Activated T-cell treated with anti-CD3 and anti-CD28 coated beads, Interleukin-2, amount 50 U/mL, for 24 hours (primary cell): ENCODE data around the gene NUP210.
"Not testable (repeated sequence)": the region's sequence is repeated elsewhere in the genome, so short reads cannot be mapped to it uniquely, and the experiment has no call there.

Experiments
- DNase-seq: peaks from one replicate; pipeline ENCODE4 v3.0.0-alpha.2; 2020
- H3K27ac Mint-ChIP-seq: 2 replicates; pipeline ENCODE4 v1.8.0; 2020; ENCODE audit warnings: mild to moderate bottlenecking, mixed read lengths
- H3K27me3 Mint-ChIP-seq: 2 replicates; pipeline ENCODE4 v1.8.0; 2020; ENCODE audit warnings: mixed read lengths
- H3K36me3 Mint-ChIP-seq: 2 replicates; pipeline ENCODE4 v1.8.0; 2020; ENCODE audit warnings: low read depth, mixed read lengths
- H3K4me1 Mint-ChIP-seq: 2 replicates; pipeline ENCODE4 v1.8.0; 2020; ENCODE audit warnings: low read depth, mixed read lengths
- H3K4me3 Mint-ChIP-seq: 2 replicates; pipeline ENCODE4 v1.8.0; 2020; ENCODE audit warnings: mild to moderate bottlenecking, moderate library complexity, mixed read lengths
- H3K9me3 Mint-ChIP-seq: 2 replicates; pipeline ENCODE4 v1.8.0; 2020; ENCODE audit warnings: mixed read lengths

Gene NUP210

DNA sequence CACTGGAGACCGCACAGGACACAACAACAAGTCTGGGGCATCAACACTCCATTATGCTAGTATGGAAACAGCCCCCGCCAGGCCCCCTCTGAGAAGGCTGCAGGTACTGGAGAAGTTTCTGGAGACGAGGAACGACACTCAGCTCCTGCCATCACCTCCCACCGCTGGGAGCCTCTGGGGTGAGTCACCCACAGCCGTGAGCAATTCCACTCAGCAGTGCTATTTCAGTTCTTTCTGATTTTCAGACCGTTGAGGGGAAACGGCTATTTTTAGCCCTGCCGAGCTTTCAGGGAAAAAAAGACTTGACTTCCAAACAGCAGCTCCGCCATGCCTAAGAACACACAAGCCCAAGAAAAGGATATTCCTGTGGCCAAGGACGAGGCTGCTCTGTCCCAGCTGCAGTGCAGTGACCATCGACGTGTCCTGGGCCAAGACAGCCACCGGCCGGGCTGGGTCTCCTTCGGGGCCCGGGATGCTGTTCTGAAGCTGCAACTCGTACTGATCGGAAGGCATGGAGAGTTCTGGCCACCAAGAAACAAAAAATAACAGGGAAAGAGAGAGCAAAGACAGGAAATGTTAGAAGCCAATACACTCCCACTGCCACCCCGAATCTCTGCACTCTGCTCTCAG, 40.8 kb downstream of the NUP210 start:
- peaks cover 2% of the 10 kb centered on the region for H3K4me1 Mint-ChIP-seq
- peaks cover 90% of the 10 kb centered on the region for H3K36me3 Mint-ChIP-seq
- no peak for DNase-seq
- peak overlapping the region; percentile 52 for H3K27ac Mint-ChIP-seq
- H3K27me3 Mint-ChIP-seq: no peaks in the 10 kb centered on the region
- no peak overlapping the region for H3K4me3 Mint-ChIP-seq
- no peaks in the 10 kb centered on the region for H3K9me3 Mint-ChIP-seq

DNA sequence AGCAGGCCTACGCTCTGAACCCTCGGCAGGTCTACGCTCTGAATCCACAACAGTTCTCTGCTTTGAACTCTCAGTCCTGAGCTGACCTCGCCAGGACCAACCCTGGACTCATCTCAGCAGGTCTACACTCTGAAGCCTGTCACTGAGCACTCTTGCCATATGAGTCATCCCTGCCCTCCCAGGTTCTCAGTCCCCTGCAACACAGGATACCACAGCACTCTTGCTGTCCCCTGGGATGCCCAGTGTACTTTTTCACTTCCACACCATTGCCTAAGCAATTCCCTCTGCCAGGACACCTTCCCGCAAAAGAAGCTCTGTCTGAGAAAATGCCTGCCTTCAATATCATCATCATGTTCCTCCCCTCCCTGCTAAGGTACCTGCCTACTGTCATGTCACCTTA, 42.0 kb downstream of the NUP210 start:
- Mint-ChIP-seq H3K4me3 (no peak overlapping the region), H3K9me3 (no peaks in the 10 kb centered on the region), H3K36me3 (peaks cover 79% of the 10 kb centered on the region), H3K27ac (peak overlapping the region; percentile 79), H3K4me1 (peaks cover 2% of the 10 kb centered on the region), H3K27me3 (no peaks in the 10 kb centered on the region)
- DNase-seq: no peak

DNA sequence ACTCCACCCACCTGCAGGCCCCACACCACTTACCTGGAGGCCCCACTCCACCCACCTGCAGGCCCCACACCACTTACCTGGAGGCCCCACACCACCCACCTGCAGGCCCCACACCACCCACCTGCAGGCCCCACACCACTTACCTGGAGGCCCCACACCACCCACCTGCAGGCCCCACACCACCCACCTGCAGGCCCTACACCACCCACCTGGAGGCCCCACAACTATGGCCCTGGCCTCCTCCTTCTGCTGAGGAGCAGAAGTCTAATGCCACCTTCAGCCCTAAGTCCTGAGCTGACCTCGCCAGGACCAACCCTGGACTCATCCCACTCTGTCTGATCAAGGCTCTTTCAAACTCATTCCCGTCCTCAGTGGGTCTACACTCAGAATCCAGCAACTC, 42.4 kb downstream of the NUP210 start:
- H3K27ac Mint-ChIP-seq: peak overlapping the region; percentile 79
- H3K4me3 Mint-ChIP-seq: not testable (repeated sequence)

DNA sequence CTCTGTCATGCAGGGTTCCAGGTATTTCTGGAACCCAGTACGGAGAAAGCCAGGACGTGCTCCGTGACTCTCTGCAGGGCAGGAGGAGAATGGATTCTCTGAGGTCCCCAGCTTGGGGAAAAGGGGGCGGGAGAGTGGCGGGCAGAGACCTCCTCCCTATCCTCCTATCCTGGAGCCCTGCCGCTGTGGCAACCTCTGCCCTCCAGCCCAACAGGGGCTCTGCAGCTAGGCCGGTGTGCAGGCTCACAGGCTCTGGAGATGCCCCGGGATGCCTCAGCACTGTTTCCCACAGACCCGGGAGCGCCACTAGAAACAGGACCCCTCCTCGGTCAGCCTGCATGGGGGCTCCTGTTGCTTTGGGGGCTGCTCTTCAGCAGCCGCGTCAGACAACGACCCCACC, 43.1 kb downstream of the NUP210 start:
- H3K27me3 Mint-ChIP-seq: no peaks in the 10 kb centered on the region
- H3K36me3 Mint-ChIP-seq: peaks cover 67% of the 10 kb centered on the region
- DNase-seq: no peak
- no peak overlapping the region for H3K27ac Mint-ChIP-seq
- H3K4me1 Mint-ChIP-seq: peaks cover 2% of the 10 kb centered on the region
- no peaks in the 10 kb centered on the region for H3K9me3 Mint-ChIP-seq
- no peak overlapping the region for H3K4me3 Mint-ChIP-seq

More for the DNA sequence above, 42.4 kb downstream of the NUP210 start:
- not testable (repeated sequence) for DNase-seq, H3K27me3 Mint-ChIP-seq, H3K9me3 Mint-ChIP-seq, H3K4me1 Mint-ChIP-seq
- H3K36me3 Mint-ChIP-seq: peaks cover 74% of the 10 kb centered on the region

DNA sequence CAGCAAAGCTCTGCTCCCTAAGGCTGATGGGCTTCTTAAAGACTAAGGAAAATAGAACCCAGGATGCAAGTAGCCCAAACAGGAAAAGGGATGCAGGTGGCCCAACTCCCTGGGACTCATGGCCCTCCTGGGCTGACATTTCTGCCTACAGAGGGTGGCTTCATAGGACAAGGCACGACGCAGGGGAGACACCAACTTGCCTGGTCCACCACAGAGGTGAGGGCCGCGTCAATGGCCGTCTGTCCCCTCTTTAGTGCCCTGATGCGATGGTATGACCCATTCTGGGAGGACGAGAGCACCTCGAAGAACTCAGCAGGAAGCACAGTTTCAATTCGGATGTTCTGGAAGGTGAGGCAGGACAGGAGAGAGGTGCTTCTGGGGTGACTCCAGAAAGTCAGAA, 44.0 kb downstream of the NUP210 start:
- Mint-ChIP-seq H3K27me3 (no peaks in the 10 kb centered on the region), H3K4me1 (no peaks in the 10 kb centered on the region), H3K9me3 (no peaks in the 10 kb centered on the region), H3K4me3 (no peak overlapping the region), H3K36me3 (peaks cover 59% of the 10 kb centered on the region), H3K27ac (no peak overlapping the region)
- no peak for DNase-seq

DNA sequence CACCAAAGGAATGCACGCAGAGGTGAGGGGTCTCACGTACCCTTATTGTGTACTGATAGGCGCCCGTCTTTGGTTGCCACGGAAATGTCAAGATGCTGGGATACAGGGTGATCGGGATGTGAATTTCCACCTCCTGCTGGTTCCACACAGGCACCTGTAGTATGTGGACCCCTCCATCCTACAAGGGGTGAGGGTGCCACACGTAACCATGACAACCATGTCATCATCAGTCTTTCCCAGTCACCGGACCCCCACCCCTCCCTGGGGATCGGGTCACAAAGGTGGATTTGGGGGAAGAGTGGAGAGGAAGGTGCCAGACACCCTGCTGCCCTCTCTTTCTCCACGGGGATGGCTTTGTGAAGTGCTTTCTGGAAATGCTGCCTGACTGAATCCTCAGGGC, 44.7 kb downstream of the NUP210 start:
- Mint-ChIP-seq H3K27ac (no peak overlapping the region), H3K4me1 (no peaks in the 10 kb centered on the region), H3K4me3 (no peak overlapping the region), H3K36me3 (peaks cover 53% of the 10 kb centered on the region), H3K9me3 (no peaks in the 10 kb centered on the region), H3K27me3 (no peaks in the 10 kb centered on the region)
- no peak for DNase-seq

DNA sequence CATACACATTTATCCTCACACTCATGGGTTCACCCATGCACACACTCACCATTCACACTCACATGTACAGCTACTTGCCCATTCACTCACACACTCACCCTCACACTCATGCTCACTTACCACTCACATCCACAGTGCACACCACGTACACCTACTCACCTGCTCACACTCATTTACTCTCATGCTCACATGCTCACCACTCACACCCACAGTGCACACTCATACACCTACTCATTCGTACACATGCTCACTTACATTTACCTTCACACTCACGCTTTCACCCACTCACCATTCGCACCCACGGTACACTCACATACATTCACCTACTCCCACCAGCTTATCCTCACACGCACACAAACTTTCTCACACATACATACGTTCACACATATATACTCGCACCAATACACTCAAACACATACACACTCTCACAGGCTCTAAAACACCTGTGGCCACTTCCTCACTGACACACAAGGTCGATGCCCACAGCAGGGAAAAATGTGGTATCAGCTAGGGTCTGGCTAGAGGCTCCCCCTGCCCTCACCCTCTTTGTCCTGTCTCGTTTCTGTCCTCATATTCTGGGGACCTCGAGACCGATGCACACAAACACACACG, 46.0 kb downstream of the NUP210 start:
- Mint-ChIP-seq H3K4me1 (no peaks in the 10 kb centered on the region), H3K4me3 (no peak overlapping the region), H3K9me3 (no peaks in the 10 kb centered on the region), H3K27ac (no peak overlapping the region), H3K27me3 (no peaks in the 10 kb centered on the region), H3K36me3 (peaks cover 39% of the 10 kb centered on the region)
- DNase-seq: no peak

DNA sequence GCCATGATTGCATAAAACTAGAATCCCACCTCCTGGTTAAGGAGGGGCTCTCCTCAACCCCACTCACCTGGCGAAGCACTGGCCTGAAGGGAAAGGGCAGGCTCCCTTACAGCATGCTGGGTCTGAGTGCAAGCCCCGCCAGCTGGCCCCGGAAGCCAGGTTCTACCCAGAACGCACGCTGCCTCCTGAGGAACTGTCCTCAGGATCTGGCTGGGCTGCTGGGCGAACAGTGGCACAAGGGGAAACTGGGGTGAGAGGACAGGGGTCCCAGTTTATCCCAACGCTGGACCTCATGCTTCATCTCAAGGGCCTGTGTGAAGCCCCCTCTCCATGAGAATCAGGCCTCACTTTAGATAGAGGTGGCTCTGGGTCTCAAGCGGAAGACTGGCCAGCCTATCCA, 47.5 kb downstream of the NUP210 start:
- Mint-ChIP-seq H3K27me3 (no peaks in the 10 kb centered on the region), H3K4me3 (no peak overlapping the region), H3K27ac (peak overlapping the region; percentile 41), H3K4me1 (no peaks in the 10 kb centered on the region), H3K36me3 (peaks cover 29% of the 10 kb centered on the region), H3K9me3 (no peaks in the 10 kb centered on the region)
- no peak for DNase-seq

DNA sequence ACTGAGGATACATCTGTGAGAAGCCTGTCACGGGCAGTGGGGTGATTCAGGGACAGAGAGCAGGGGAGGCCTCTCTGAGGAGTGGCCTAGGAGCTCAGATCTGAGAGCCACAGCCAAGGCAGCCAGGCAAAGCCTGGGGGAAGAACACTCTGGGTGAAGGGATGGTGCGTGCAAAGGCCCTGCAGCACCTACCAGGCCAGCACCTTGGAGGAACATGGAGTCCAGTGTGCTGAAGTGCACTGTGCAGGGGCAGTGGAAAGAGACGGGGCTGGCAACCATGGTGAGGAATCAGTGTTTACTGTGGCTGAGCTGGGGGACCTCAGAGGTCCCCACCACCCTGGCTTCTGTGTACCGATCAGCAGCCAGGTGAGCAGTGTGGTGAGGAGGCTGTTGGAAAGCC, 48.0 kb downstream of the NUP210 start:
- no peak for DNase-seq
- Mint-ChIP-seq H3K4me3 (no peak overlapping the region), H3K27me3 (no peaks in the 10 kb centered on the region), H3K9me3 (no peaks in the 10 kb centered on the region), H3K4me1 (no peaks in the 10 kb centered on the region), H3K27ac (peak overlapping the region; percentile 41), H3K36me3 (peaks cover 29% of the 10 kb centered on the region)

DNA sequence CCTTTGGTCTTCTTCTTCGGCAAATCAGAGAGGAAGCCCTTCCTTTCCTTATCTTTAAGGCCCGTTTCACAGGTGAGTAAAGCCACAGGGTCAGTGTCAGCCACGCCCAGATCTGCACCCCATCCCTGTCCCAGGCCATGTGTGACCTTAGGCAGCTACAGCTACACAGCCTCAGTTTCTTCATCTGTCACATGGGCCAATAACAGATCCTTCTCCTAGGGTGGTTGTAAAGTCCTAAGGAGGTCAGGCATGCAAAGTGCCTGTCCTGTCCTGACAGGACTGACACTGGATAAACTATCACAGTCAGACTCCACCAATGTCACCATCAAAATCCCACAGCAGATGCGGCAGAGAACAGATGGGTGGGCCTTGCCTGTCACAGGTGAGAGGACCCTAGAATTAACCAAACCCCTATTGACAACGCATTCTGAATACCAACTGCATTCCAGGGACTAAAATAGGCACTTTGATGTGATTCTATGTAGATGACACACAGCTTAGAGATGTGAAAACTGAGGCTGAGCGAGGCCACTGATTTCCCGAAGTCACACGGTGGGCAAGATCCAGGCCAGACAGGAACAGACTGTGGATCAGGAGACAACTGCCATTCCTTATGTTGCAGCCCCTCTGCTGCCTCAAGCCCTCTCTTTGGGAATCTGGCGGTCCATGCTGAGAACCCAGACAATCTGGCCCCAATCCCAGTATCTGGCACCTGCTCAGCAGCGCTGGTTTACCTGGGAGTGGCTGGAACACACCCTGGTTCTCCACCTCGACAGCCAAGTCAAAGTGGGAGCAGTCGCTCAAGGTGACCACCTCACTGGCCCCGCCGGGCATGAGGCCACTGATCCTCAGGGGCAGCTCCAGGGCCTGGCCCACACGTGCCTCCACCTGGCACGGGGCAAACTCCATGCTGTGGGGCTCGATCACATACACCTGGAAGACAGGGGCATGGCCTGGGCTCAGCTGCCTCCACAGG, 48.7 kb downstream of the NUP210 start:
- no peaks in the 10 kb centered on the region for H3K4me1 Mint-ChIP-seq
- no peak overlapping the region for H3K27ac Mint-ChIP-seq
- H3K27me3 Mint-ChIP-seq: no peaks in the 10 kb centered on the region
- H3K4me3 Mint-ChIP-seq: no peak overlapping the region
- H3K36me3 Mint-ChIP-seq: peaks cover 27% of the 10 kb centered on the region
- DNase-seq: no peak
- no peaks in the 10 kb centered on the region for H3K9me3 Mint-ChIP-seq

DNA sequence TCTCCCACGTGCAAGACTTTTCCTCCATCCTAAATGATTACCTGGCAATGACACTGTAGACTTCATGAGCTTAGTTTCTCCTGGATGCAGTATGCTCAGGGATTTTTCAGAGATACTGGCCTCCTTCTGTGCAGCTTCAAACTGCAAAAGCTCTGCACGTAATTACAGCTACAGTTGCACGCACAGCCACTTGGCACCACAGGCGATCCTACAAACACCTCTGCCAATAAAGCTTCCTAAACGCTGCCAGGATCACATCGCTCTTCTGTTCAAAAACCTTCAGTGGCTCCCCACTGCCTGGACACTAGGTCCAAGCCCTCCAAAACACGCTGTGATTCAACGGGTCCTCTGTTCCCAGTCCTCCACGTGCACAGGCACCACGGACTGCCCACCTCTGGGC, 49.5 kb downstream of the NUP210 start:
- H3K9me3 Mint-ChIP-seq: no peaks in the 10 kb centered on the region
- no peaks in the 10 kb centered on the region for H3K4me1 Mint-ChIP-seq
- peaks cover 27% of the 10 kb centered on the region for H3K36me3 Mint-ChIP-seq
- no peaks in the 10 kb centered on the region for H3K27me3 Mint-ChIP-seq
- no peak for DNase-seq
- peak overlapping the region; percentile 53 for H3K27ac Mint-ChIP-seq
- H3K4me3 Mint-ChIP-seq: no peak overlapping the region

DNA sequence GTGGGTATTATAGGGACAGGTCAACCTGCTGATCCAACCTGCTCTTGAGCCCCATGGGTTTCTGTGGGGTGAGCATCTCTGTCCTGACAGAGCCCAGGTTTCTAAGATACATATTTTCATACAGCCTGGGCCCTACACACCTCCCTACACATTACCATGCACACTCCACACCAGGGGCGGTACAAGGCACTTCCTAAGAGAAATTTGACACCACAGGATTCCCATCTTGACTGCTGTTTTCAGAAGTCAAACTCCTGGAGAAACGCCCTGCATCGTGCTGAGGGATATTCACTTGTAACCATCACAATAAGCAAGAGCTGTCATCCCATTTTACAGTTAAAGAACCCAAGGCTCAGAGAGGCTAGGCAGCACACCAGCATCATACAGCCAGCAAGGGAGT, 50.1 kb downstream of the NUP210 start:
- H3K36me3 Mint-ChIP-seq: peaks cover 27% of the 10 kb centered on the region
- H3K27me3 Mint-ChIP-seq: no peaks in the 10 kb centered on the region
- no peaks in the 10 kb centered on the region for H3K9me3 Mint-ChIP-seq
- no peaks in the 10 kb centered on the region for H3K4me1 Mint-ChIP-seq
- no peak overlapping the region for H3K27ac Mint-ChIP-seq
- H3K4me3 Mint-ChIP-seq: no peak overlapping the region
- DNase-seq: no peak

DNA sequence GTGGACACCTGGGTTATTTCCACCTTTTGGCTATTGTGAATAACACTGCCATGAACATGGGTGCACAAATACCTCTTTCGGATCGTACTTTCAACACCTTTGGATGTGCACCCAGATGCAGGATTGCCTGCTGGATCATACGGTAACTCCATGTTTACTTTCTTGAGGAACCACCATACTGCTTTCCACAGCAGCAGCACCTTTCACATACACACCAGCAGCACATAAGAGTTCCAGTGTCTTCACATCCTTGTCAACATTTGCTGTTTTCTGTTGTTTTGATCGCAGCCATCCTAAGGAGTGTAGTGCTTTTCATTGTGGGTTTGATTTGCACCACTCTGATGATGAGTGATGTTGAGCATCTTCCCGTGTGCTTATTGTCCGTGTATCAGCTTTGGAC, 51.3 kb downstream of the NUP210 start:
- no peaks in the 10 kb centered on the region for H3K27me3 Mint-ChIP-seq
- H3K4me1 Mint-ChIP-seq: no peaks in the 10 kb centered on the region
- H3K9me3 Mint-ChIP-seq: no peaks in the 10 kb centered on the region
- peaks cover 38% of the 10 kb centered on the region for H3K36me3 Mint-ChIP-seq
- no peak overlapping the region for H3K27ac Mint-ChIP-seq
- H3K4me3 Mint-ChIP-seq: no peak overlapping the region
- no peak for DNase-seq

DNA sequence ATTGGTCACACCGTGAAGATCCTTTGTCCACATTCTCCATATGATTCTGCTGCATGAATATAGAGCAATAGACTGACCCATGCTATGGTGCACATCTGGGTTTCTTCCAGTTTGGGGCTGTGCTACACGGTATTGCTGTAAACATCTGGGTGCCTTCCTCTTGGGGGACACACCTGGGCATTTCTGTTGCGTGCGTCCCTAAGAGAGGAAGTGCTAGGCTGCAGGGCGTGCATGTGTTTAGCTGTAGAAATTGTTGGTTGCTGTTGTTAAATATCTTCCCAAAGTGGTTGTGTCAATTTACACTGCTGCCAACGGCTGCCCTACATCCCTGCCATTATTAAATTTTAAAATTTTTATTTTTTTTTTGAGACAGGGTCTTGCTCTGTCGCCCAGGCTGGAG, 52.4 kb downstream of the NUP210 start:
- Mint-ChIP-seq H3K4me1 (peaks cover under 1% of the 10 kb centered on the region), H3K27ac (no peak overlapping the region), H3K4me3 (no peak overlapping the region), H3K9me3 (no peaks in the 10 kb centered on the region), H3K36me3 (peaks cover 50% of the 10 kb centered on the region), H3K27me3 (no peaks in the 10 kb centered on the region)
- no peak for DNase-seq
